Measurements from ENCODE around the gene ZDHHC12. TPM values are rescaled to one million over a fixed set of nuclear protein-coding genes. Genes with fewer than 3 reads are reported as not detected.
"Not testable (repeated sequence)": the region's sequence is repeated elsewhere in the genome, so short reads cannot be mapped to it uniquely, and the experiment has no call there.

ZDHHC12 gene
- total RNA-seq, 1 experiment from 2014 or later, result 57.6 TPM

GRCh38 chr9:128696923-128697707 lies 26.8 kb downstream of the ZDHHC12 start:
- intact Hi-C loops (cut with micrococcal nuclease), result no loop called here
- peaks cover 36% of the 10 kb centered on the region for H3K79me2 ChIP-seq (ENCODE audit: insufficient read depth, low read length)
- no peak for TF ChIP-seq FOSL1 (IDR thresholded peaks at IDR 0.05; ENCODE audit: low read depth)
- TF ChIP-seq POLR2AphosphoS5 (IDR thresholded peaks at IDR 0.05; ENCODE audit: low read depth, low read length), result 0 out of 2 replicates have a peak, but pooled peaks have one; percentile 50
- DNase-seq (ENCODE audit: low read depth, low spot score) (no peak), ATAC-seq (peak; percentile 46)
- no peaks in the 10 kb centered on the region for H3K27me3 ChIP-seq (ENCODE audit: insufficient read depth, low read length)
- H3K9me3 ChIP-seq (ENCODE audit: control insufficient read depth in 1 of 2, insufficient read depth in 1 of 2, low read depth in 1 of 2, low read length in 2 of 2), result no peaks in the 10 kb centered on the region
- no peaks in the 10 kb centered on the region for H3K9me2 ChIP-seq (ENCODE audit: insufficient read depth)
- no TSS peak for BruUV-seq (replicated peaks)
- peak overlapping the region; percentile 34 for H3K9ac ChIP-seq (ENCODE audit: low read length)
- H2AFZ ChIP-seq (ENCODE audit: low read depth, low read length, poor library complexity, severe bottlenecking), result no peak overlapping the region
- CTCF ChIA-PET, result interaction anchor here (0.7 to 1.1 kb wide), 3 partner anchors 13 to 121 kb away, joined by 3 read pairs; partner anchors contain the start of gene ENDOG
- H3K4me2 ChIP-seq (ENCODE audit: low read length), result peak overlapping the region; percentile 68
- peak overlapping the region; percentile 72 for H3K27ac ChIP-seq (ENCODE audit: low read depth, low read length)
- no peak overlapping the region for H3K4me3 ChIP-seq (replicated peaks in 1 of 2; ENCODE audit: low read depth in 1 of 2, low read length in 2 of 2)
- H3K4me1 ChIP-seq (ENCODE audit: control insufficient read depth in 1 of 2, insufficient read depth in 2 of 2, low read length in 2 of 2), result peaks cover 27 to 46% of the 10 kb centered on the region in 2 experiments
- POLR2A ChIA-PET, result interaction anchor here (0.9 to 3.5 kb wide), 3 partner anchors 8 to 62 kb away, joined by 4 to 24 read pairs (median 5); partner anchors contain the start of gene SET
- RAD21 ChIA-PET (ENCODE audit: low non-redundant PET in 1 of 2, low total read pairs in 2 of 2, uncharacterized antibody in 2 of 2, unreplicated experiment in 2 of 2), result no interaction called here
- peaks cover 19% of the 10 kb centered on the region; the same call in 1 of the 2 replicates for H4K20me1 ChIP-seq (ENCODE audit: insufficient read depth)
- H3K36me3 ChIP-seq (ENCODE audit: control insufficient read depth in 1 of 2, insufficient read depth in 2 of 2, low read length in 2 of 2), result peaks cover 24 to 26% of the 10 kb centered on the region in 2 experiments

DNA sequence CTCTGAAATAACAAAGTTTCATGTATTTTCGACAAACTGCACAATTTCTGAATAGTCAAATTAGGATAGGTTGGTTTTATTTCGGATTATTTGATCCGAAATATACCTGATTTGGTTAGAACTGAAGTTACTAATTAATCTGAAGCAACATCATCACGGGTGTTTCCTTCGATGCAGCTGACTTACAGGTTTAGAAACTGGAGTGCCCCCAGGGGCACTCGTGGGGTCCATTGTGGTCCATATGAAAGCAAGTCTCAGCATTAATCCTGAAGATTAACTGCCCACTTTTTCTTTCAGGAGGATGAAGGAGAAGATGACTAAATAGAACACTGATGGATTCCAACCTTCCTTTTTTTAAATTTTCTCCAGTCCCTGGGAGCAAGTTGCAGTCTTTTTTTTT lies 29.6 kb downstream of the ZDHHC12 start:
- ChIA-PET POLR2A (interaction anchor here (1.3 to 2.0 kb wide), 2 partner anchors 10 to 59 kb away, joined by 3 to 6 read pairs; no protein-coding TSS in a partner anchor), RAD21 (ENCODE audit: low non-redundant PET in 1 of 2, low total read pairs in 2 of 2, uncharacterized antibody in 2 of 2, unreplicated experiment in 2 of 2) (no interaction called here), CTCF (no interaction called here)
- ATAC-seq (no peak), DNase-seq (ENCODE audit: low read depth, low spot score) (no peak)
- TF ChIP-seq SP1 (IDR thresholded peaks at IDR 0.05; ENCODE audit: low read depth), result no peak
- TF ChIP-seq, protein P1, sequence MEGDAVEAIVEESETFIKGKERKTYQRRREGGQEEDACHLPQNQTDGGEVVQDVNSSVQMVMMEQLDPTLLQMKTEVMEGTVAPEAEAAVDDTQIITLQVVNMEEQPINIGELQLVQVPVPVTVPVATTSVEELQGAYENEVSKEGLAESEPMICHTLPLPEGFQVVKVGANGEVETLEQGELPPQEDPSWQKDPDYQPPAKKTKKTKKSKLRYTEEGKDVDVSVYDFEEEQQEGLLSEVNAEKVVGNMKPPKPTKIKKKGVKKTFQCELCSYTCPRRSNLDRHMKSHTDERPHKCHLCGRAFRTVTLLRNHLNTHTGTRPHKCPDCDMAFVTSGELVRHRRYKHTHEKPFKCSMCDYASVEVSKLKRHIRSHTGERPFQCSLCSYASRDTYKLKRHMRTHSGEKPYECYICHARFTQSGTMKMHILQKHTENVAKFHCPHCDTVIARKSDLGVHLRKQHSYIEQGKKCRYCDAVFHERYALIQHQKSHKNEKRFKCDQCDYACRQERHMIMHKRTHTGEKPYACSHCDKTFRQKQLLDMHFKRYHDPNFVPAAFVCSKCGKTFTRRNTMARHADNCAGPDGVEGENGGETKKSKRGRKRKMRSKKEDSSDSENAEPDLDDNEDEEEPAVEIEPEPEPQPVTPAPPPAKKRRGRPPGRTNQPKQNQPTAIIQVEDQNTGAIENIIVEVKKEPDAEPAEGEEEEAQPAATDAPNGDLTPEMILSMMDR (IDR thresholded peaks at IDR 0.05 in 2 of 3, conservative IDR thresholded peaks at IDR 0.05 in 1 of 3; ENCODE audit: borderline replicate concordance in 1 of 3, insufficient read depth in 1 of 3, low read depth in 2 of 3, low read length in 2 of 3), result no peak
- TF ChIP-seq FOSL1 (IDR thresholded peaks at IDR 0.05; ENCODE audit: low read depth), result no peak
- no peak for TF ChIP-seq EZH2 (IDR thresholded peaks at IDR 0.05)
- Histone ChIP-seq H3K4me2 (ENCODE audit: low read length) (no peak overlapping the region), H3K79me2 (ENCODE audit: insufficient read depth, low read length) (peaks cover 50% of the 10 kb centered on the region), H3K9ac (ENCODE audit: low read length) (no peak overlapping the region), H3K4me3 (replicated peaks in 1 of 2; ENCODE audit: low read depth in 1 of 2, low read length in 2 of 2) (no peak overlapping the region), H2AFZ (ENCODE audit: low read depth, low read length, poor library complexity, severe bottlenecking) (no peak overlapping the region), H3K9me3 (ENCODE audit: control insufficient read depth in 1 of 2, insufficient read depth in 1 of 2, low read depth in 1 of 2, low read length in 2 of 2) (no peaks in the 10 kb centered on the region), H3K9me2 (ENCODE audit: insufficient read depth) (no peaks in the 10 kb centered on the region), H3K27ac (ENCODE audit: low read depth, low read length) (no peak overlapping the region), H4K20me1 (ENCODE audit: insufficient read depth) (peaks cover 36% of the 10 kb centered on the region; the same call in 1 of the 2 replicates), H3K36me3 (ENCODE audit: control insufficient read depth in 1 of 2, insufficient read depth in 2 of 2, low read length in 2 of 2) (peaks cover 38 to 46% of the 10 kb centered on the region in 2 experiments), H3K4me1 (ENCODE audit: control insufficient read depth in 1 of 2, insufficient read depth in 2 of 2, low read length in 2 of 2) (peaks cover 30 to 45% of the 10 kb centered on the region in 2 experiments), H3K27me3 (ENCODE audit: insufficient read depth, low read length) (no peaks in the 10 kb centered on the region)
- intact Hi-C loops (cut with micrococcal nuclease), result no loop called here
- BruUV-seq (replicated peaks), result no TSS peak

DNA sequence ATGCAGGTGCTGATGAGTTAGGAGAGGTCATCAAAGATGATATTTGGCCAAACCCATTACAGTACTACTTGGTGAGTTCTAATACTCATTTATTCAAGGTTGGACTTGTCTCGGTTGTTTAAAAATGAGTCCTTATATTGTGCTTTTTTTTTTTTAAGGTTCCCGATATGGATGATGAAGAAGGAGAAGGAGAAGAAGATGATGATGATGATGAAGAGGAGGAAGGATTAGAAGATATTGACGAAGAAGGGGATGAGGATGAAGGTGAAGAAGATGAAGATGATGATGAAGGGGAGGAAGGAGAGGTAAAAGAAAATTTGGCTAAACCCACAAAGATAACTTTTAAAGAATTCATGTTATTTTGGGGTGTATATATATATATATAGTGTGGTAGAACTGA lies 30.2 kb downstream of the ZDHHC12 start:
- POLR2A ChIA-PET, result interaction anchor here (1.3 to 2.0 kb wide), 2 partner anchors 9 to 59 kb away, joined by 3 to 6 read pairs; no protein-coding TSS in a partner anchor
- RAD21 ChIA-PET (ENCODE audit: low non-redundant PET in 1 of 2, low total read pairs in 2 of 2, uncharacterized antibody in 2 of 2, unreplicated experiment in 2 of 2); H3K27me3 ChIP-seq (ENCODE audit: insufficient read depth, low read length); ATAC-seq; H3K9me2 ChIP-seq (ENCODE audit: insufficient read depth); CTCF ChIA-PET; intact Hi-C loops (cut with micrococcal nuclease); BruUV-seq (replicated peaks); H3K9me3 ChIP-seq (ENCODE audit: control insufficient read depth in 1 of 2, insufficient read depth in 1 of 2, low read depth in 1 of 2, low read length in 2 of 2); H2AFZ ChIP-seq (ENCODE audit: low read depth, low read length, poor library complexity, severe bottlenecking); H3K27ac ChIP-seq (ENCODE audit: low read depth, low read length); H3K4me2 ChIP-seq (ENCODE audit: low read length); H3K4me3 ChIP-seq (replicated peaks in 1 of 2; ENCODE audit: low read depth in 1 of 2, low read length in 2 of 2); H3K9ac ChIP-seq (ENCODE audit: low read length); DNase-seq (ENCODE audit: low read depth, low spot score): not testable (repeated sequence)
- Histone ChIP-seq H4K20me1 (ENCODE audit: insufficient read depth) (peaks cover 36% of the 10 kb centered on the region; the same call in 1 of the 2 replicates), H3K36me3 (ENCODE audit: control insufficient read depth in 1 of 2, insufficient read depth in 2 of 2, low read length in 2 of 2) (peaks cover 38 to 43% of the 10 kb centered on the region in 2 experiments), H3K4me1 (ENCODE audit: control insufficient read depth in 1 of 2, insufficient read depth in 2 of 2, low read length in 2 of 2) (peaks cover 30 to 42% of the 10 kb centered on the region in 2 experiments), H3K79me2 (ENCODE audit: insufficient read depth, low read length) (peaks cover 52% of the 10 kb centered on the region)

Data from HCT116 (cell line).